ENCODE data around the gene SUCNR1.

- TF ChIP-seq POLR2AphosphoS5 (IDR thresholded peaks at IDR 0.05; ENCODE audit: low read depth, low read length) (no peak), CTCF (IDR thresholded peaks at IDR 0.05) (no peak)
Observed at GRCh38 chr3:151864423-151865101, 8.9 kb upstream of the SUCNR1 start.
